HepG2 (cell line): ENCODE data around the gene MX2. TPM values are rescaled to one million over a fixed set of nuclear protein-coding genes. Genes with fewer than 3 reads are reported as not detected.

Experiments
- BRD4 ChIP-seq: sonication (generic); formaldehyde crosslinking; IDR thresholded peaks from 2 replicates; pipeline ENCODE4 v1.4.0; 2020; ENCODE audit warnings: missing genetic modification reagents
- CBFB ChIP-seq: sonication (generic); formaldehyde crosslinking; IDR thresholded peaks from 2 replicates; pipeline ENCODE4 v1.4.0; 2020; ENCODE audit warnings: missing genetic modification reagents
- CCAR2 ChIP-seq: fragments of 200-400 bp; formaldehyde crosslinking; optimal IDR thresholded peaks from 2 replicates; pipeline ENCODE3; 2018; ENCODE audit warnings: low read depth, mild to moderate bottlenecking, low read length, moderate library complexity
- IKZF4 ChIP-seq: sonication (generic); formaldehyde crosslinking; IDR thresholded peaks from 2 replicates; pipeline ENCODE4 v1.5.1; 2020; ENCODE audit warnings: borderline replicate concordance, mild to moderate bottlenecking, low read depth, missing genetic modification reagents; ENCODE audit errors: not compliant biosample characterization
- KLF16 ChIP-seq, 2 experiments: sonication (generic) in 1 of 2; formaldehyde crosslinking in 1 of 2; IDR thresholded peaks; 2 replicates each; pipeline versions ENCODE4 v1.6.1 to v1.8.0; 2016 to 2023; ENCODE audit warnings: missing genetic modification reagents in 2 of 2, missing compliant biosample characterization in 1 of 2
- MYNN ChIP-seq: sonication (generic); formaldehyde crosslinking; IDR thresholded peaks from 2 replicates; pipeline ENCODE4 v1.4.0; 2020; ENCODE audit warnings: mild to moderate bottlenecking, low read depth, missing genetic modification reagents
- RAD51 ChIP-seq: fragments of 450-650 bp; IDR thresholded peaks from 2 replicates; pipeline ENCODE4 v1.6.1; 2016; ENCODE audit warnings: borderline replicate concordance
- SMARCC2 ChIP-seq: fragments of 450-650 bp; IDR thresholded peaks from 2 replicates; pipeline ENCODE4 v1.6.1; 2017; ENCODE audit warnings: antibody characterized with exemption, mild to moderate bottlenecking
- TCF7 ChIP-seq: sonication (generic); IDR thresholded peaks from 2 replicates; pipeline ENCODE4 v1.6.1; 2016; ENCODE audit warnings: antibody characterized with exemption, low read depth
- ZFP36L1 ChIP-seq: sonication (generic); formaldehyde crosslinking; IDR thresholded peaks from 2 replicates; pipeline ENCODE4 v1.8.0; 2022; ENCODE audit warnings: mild to moderate bottlenecking, missing genetic modification reagents, moderate library complexity
- ZNF318 ChIP-seq: sonication (generic); formaldehyde crosslinking; IDR thresholded peaks from 2 replicates; pipeline ENCODE4 v1.4.0; 2020; ENCODE audit warnings: mild to moderate bottlenecking, missing genetic modification reagents
- ZNF33A ChIP-seq: sonication (generic); formaldehyde crosslinking; IDR thresholded peaks from 2 replicates; pipeline ENCODE4 v1.5.1; 2020; ENCODE audit warnings: missing genetic modification reagents, mild to moderate bottlenecking, moderate library complexity, borderline replicate concordance
- ZNF766 ChIP-seq: sonication (generic); formaldehyde crosslinking; IDR thresholded peaks from 2 replicates; pipeline ENCODE4 v1.5.0; 2020; ENCODE audit warnings: missing genetic modification reagents, borderline replicate concordance
- ZSCAN9 ChIP-seq: IDR thresholded peaks from 2 replicates; pipeline ENCODE4 v1.6.1; 2016; ENCODE audit warnings: borderline replicate concordance
- polyA plus RNA-seq, 8 experiments: library from polyadenylated mRNA; depleted of rRNA in 3 of 8; stranded (reverse) in 7 of 8; unstranded in 1 of 8; fragments of >200 nt; fragmentation: Illumina TruSeq in 4 of 8; extraction: Trizol in 4 of 8; gene quantifications; 2 replicates each; pipeline versions ENCODE4 v1.2.1 to v1.2.3, GENCODE V29; 2011 to 2016; ENCODE audit warnings: low read depth in 4 of 8, missing spikeins in 1 of 8, mixed read lengths in 1 of 8; ENCODE audit not compliant: insufficient read depth in 1 of 8
- total RNA-seq, 5 experiments: library from RNA; depleted of rRNA; stranded (reverse); fragments of >200 nt; fragmentation: Illumina TruSeq; extraction: Trizol; gene quantifications; 2 replicates each; pipeline ENCODE4 v1.2.3, GENCODE V29; 2016; ENCODE audit warnings: low read depth in 1 of 5
- TF ChIP-seq, protein P1 (sequence below): sonication (generic); formaldehyde crosslinking; IDR thresholded peaks from 2 replicates; pipeline ENCODE4 v1.5.1; 2020; ENCODE audit warnings: mild to moderate bottlenecking, missing genetic modification reagents, moderate library complexity
- TF ChIP-seq, protein P2 (sequence below): IDR thresholded peaks from 2 replicates; pipeline ENCODE4 v1.6.1; 2016

The MX2 gene
- total and polyA plus RNA-seq, 2 of the 13 experiments (the other 11 are each of a cell fraction or from before 2014, with no cell fraction given) = 24.0 to 35.7 TPM

- no peak for TF ChIP-seq ZNF318
- TF ChIP-seq ZNF766 = no peak
- no peak for TF ChIP-seq TCF7
- TF ChIP-seq CBFB (CRISPR knock-in tag) = no peak
- TF ChIP-seq ZSCAN9 (CRISPR knock-in tag) = no peak
- no peak for TF ChIP-seq SMARCC2
- no peak for TF ChIP-seq ZNF33A (CRISPR knock-in tag)
- no peak for TF ChIP-seq RAD51
- TF ChIP-seq BRD4 (CRISPR knock-in tag) = no peak
- TF ChIP-seq, protein P1, sequence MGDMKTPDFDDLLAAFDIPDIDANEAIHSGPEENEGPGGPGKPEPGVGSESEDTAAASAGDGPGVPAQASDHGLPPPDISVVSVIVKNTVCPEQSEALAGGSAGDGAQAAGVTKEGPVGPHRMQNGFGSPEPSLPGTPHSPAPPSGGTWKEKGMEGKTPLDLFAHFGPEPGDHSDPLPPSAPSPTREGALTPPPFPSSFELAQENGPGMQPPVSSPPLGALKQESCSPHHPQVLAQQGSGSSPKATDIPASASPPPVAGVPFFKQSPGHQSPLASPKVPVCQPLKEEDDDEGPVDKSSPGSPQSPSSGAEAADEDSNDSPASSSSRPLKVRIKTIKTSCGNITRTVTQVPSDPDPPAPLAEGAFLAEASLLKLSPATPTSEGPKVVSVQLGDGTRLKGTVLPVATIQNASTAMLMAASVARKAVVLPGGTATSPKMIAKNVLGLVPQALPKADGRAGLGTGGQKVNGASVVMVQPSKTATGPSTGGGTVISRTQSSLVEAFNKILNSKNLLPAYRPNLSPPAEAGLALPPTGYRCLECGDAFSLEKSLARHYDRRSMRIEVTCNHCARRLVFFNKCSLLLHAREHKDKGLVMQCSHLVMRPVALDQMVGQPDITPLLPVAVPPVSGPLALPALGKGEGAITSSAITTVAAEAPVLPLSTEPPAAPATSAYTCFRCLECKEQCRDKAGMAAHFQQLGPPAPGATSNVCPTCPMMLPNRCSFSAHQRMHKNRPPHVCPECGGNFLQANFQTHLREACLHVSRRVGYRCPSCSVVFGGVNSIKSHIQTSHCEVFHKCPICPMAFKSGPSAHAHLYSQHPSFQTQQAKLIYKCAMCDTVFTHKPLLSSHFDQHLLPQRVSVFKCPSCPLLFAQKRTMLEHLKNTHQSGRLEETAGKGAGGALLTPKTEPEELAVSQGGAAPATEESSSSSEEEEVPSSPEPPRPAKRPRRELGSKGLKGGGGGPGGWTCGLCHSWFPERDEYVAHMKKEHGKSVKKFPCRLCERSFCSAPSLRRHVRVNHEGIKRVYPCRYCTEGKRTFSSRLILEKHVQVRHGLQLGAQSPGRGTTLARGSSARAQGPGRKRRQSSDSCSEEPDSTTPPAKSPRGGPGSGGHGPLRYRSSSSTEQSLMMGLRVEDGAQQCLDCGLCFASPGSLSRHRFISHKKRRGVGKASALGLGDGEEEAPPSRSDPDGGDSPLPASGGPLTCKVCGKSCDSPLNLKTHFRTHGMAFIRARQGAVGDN (CRISPR knock-in tag) = peak; percentile 87
- peak; percentile 39 for TF ChIP-seq IKZF4 (CRISPR knock-in tag)
- no peak for TF ChIP-seq ZFP36L1 (CRISPR knock-in tag)
- TF ChIP-seq, protein P2, sequence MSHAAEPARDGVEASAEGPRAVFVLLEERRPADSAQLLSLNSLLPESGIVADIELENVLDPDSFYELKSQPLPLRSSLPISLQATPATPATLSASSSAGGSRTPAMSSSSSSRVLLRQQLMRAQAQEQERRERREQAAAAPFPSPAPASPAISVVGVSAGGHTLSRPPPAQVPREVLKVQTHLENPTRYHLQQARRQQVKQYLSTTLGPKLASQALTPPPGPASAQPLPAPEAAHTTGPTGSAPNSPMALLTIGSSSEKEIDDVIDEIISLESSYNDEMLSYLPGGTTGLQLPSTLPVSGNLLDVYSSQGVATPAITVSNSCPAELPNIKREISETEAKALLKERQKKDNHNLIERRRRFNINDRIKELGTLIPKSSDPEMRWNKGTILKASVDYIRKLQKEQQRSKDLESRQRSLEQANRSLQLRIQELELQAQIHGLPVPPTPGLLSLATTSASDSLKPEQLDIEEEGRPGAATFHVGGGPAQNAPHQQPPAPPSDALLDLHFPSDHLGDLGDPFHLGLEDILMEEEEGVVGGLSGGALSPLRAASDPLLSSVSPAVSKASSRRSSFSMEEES (CRISPR knock-in tag) = no peak
- TF ChIP-seq CCAR2 = no peak
- no peak for TF ChIP-seq KLF16 (CRISPR knock-in tag; IDR thresholded peaks at IDR 0.05)
- TF ChIP-seq MYNN = no peak
Measured at GRCh38 chr21:41321211-41321907, 40.5 kb upstream of the MX2 start (continued).
